H1 (cell line): ENCODE measurements around the gene YOD1. TPM values are rescaled to one million over a fixed set of nuclear protein-coding genes. Genes with fewer than 3 reads are reported as not detected.

Source experiments
- CTCF ChIA-PET: fragments of 300-600 bp; sonication (Branson Sonifier 250); formaldehyde crosslinking; loops from one replicate; lab custom pipeline; 2021; ENCODE audit not compliant: partially characterized antibody; lab: Charles Lee
- POLR2A ChIA-PET: fragments of 300-600 bp; sonication (Branson Sonifier 250); formaldehyde crosslinking; loops from one replicate; lab custom pipeline; 2021; ENCODE audit warnings: inconsistent platforms; ENCODE audit not compliant: partially characterized antibody; lab: Charles Lee
- DNase-seq, 2 experiments: peaks; one replicate each; pipeline versions ENCODE4 v3.0.0 to v3.0.0-alpha.2; 2010 to 2022; ENCODE audit warnings: low spot score in 2 of 2, low read depth in 1 of 2, mixed read lengths in 1 of 2
- FAIRE-seq: peaks from 2 replicates; lab custom pipeline; 2011; peaks lifted over from hg19 to GRCh38; lab: Jason Lieb, UNC
- H2AFZ ChIP-seq: 2 replicates; pipeline ENCODE4 v1.8.1; 2012; ENCODE audit warnings: low read length, inconsistent platforms
- H2AK5ac ChIP-seq: 2 replicates; pipeline ENCODE4 v1.6.1; 2013; ENCODE audit warnings: low read depth, low read length
- H2BK120ac ChIP-seq: replicated peaks from 2 replicates; pipeline ENCODE3; 2013; ENCODE audit warnings: low read depth, low read length, inconsistent platforms
- H2BK12ac ChIP-seq: 2 replicates; pipeline ENCODE4 v1.6.1; 2013; ENCODE audit warnings: low read depth, low read length
- H2BK15ac ChIP-seq: 2 replicates; pipeline ENCODE4 v1.6.1; 2013; ENCODE audit warnings: low read length
- H2BK20ac ChIP-seq: 2 replicates; pipeline ENCODE4 v1.6.1; 2013; ENCODE audit warnings: low read length
- H2BK5ac ChIP-seq: 2 replicates; pipeline ENCODE4 v1.6.1; 2013; ENCODE audit warnings: low read depth, low read length
- H3K14ac ChIP-seq: 2 replicates; pipeline ENCODE4 v1.6.1; 2013; ENCODE audit warnings: inconsistent platforms; ENCODE audit not compliant: insufficient read length
- H3K18ac ChIP-seq: 2 replicates; pipeline ENCODE4 v1.6.1; 2013; ENCODE audit warnings: low read length; ENCODE audit errors: extremely low read depth
- H3K23ac ChIP-seq: 2 replicates; pipeline ENCODE4 v1.6.1; 2013; ENCODE audit warnings: inconsistent platforms; ENCODE audit not compliant: insufficient read length
- H3K23me2 ChIP-seq: 2 replicates; pipeline ENCODE4 v1.6.1; 2013; ENCODE audit warnings: low read depth, low read length
- H3K27ac ChIP-seq: 2 replicates; pipeline ENCODE4 v1.6.1; 2011; ENCODE audit warnings: low read depth, low read length, inconsistent platforms
- H3K27me3 ChIP-seq, 4 experiments: replicated peaks in 1 of 4; 1 replicate in 1 of 4; 2 replicates in 3 of 4; pipeline versions ENCODE4 v1.6.1 to v1.8.1; 2011 to 2013; ENCODE audit warnings: low read length in 3 of 4, mild to moderate bottlenecking in 3 of 4, inconsistent platforms in 2 of 4, mixed read lengths in 2 of 4, moderate library complexity in 1 of 4; ENCODE audit not compliant: control insufficient read depth in 3 of 4, insufficient read depth in 3 of 4; ENCODE audit errors: extremely low read depth in 1 of 4
- H3K36me3 ChIP-seq, 4 experiments: 2 replicates each; pipeline versions ENCODE4 v1.6.1 to v1.8.1; 2011 to 2013; ENCODE audit warnings: mild to moderate bottlenecking in 4 of 4, low read length in 3 of 4, moderate library complexity in 2 of 4, control low read depth in 1 of 4, inconsistent platforms in 1 of 4; ENCODE audit not compliant: insufficient read depth in 4 of 4, control insufficient read depth in 2 of 4
- H3K4ac ChIP-seq: replicated peaks from 2 replicates; pipeline ENCODE3; 2013; ENCODE audit warnings: low read length, low read depth, mixed read lengths, inconsistent platforms; ENCODE audit not compliant: insufficient read length
- H3K4me1 ChIP-seq, 4 experiments: replicated peaks in 1 of 4; 1 replicate in 1 of 4; 2 replicates in 3 of 4; pipeline versions ENCODE4 v1.6.1 to v1.8.1; 2011 to 2013; ENCODE audit warnings: low read length in 3 of 4, inconsistent platforms in 2 of 4, mixed read lengths in 1 of 4; ENCODE audit not compliant: insufficient read depth in 4 of 4, control insufficient read depth in 3 of 4
- H3K4me2 ChIP-seq, 2 experiments: 2 replicates each; pipeline versions ENCODE4 v1.6.1 to v1.8.1; 2011 to 2013; ENCODE audit warnings: low read depth in 2 of 2, low read length in 2 of 2, control low read depth in 1 of 2, inconsistent platforms in 1 of 2, mild to moderate bottlenecking in 1 of 2; ENCODE audit not compliant: insufficient read depth in 1 of 2
- H3K4me3 ChIP-seq, 4 experiments: fragments of 200-600, 300-600 bp in 1 of 4; sonication (generic), shearing (Covaris generic), sonication (Bioruptor Twin) in 1 of 4; 2 replicates each; pipeline versions ENCODE4 v1.5.1 to v1.8.1; 2011 to 2016; ENCODE audit warnings: low read length in 4 of 4, low read depth in 3 of 4, control low read depth in 2 of 4, inconsistent platforms in 2 of 4, mild to moderate bottlenecking in 2 of 4, mixed read lengths in 1 of 4, moderate library complexity in 1 of 4; ENCODE audit not compliant: insufficient read depth in 2 of 4; ENCODE audit errors: extremely low read depth in 1 of 4
- H3K56ac ChIP-seq: replicated peaks from 2 replicates; pipeline ENCODE3; 2013; ENCODE audit warnings: low read depth, mild to moderate bottlenecking, mixed read lengths, low read length, inconsistent platforms; ENCODE audit not compliant: insufficient read length
- H3K79me1 ChIP-seq: 2 replicates; pipeline ENCODE4 v1.6.1; 2013; ENCODE audit warnings: low read depth, low read length, control low read depth
- H3K79me2 ChIP-seq, 2 experiments: 2 replicates each; pipeline versions ENCODE4 v1.6.1 to v1.8.1; 2012 to 2013; ENCODE audit warnings: low read length in 2 of 2, mild to moderate bottlenecking in 2 of 2, inconsistent platforms in 1 of 2; ENCODE audit not compliant: insufficient read depth in 2 of 2, control insufficient read depth in 1 of 2
- H3K9ac ChIP-seq, 4 experiments: replicated peaks in 1 of 4; 1 replicate in 1 of 4; 2 replicates in 3 of 4; pipeline versions ENCODE4 v1.6.1 to v1.8.1; 2011 to 2013; ENCODE audit warnings: low read depth in 3 of 4, low read length in 3 of 4, control low read depth in 2 of 4, mild to moderate bottlenecking in 2 of 4, moderate library complexity in 2 of 4, inconsistent platforms in 1 of 4; ENCODE audit errors: extremely low read depth in 1 of 4
- H3K9me3 ChIP-seq, 2 experiments: 2 replicates each; pipeline versions ENCODE4 v1.6.1 to v1.8.1; 2012 to 2013; ENCODE audit warnings: mild to moderate bottlenecking in 2 of 2, moderate library complexity in 2 of 2, control low read depth in 1 of 2, inconsistent platforms in 1 of 2, low read depth in 1 of 2, low read length in 1 of 2, mixed read lengths in 1 of 2; ENCODE audit not compliant: insufficient read depth in 2 of 2
- H4K20me1 ChIP-seq, 2 experiments: replicated peaks in 1 of 2; 2 replicates each; pipeline versions ENCODE3 to v1.8.1; 2011 to 2013; ENCODE audit warnings: inconsistent platforms in 2 of 2, low read length in 2 of 2, mild to moderate bottlenecking in 1 of 2; ENCODE audit not compliant: insufficient read depth in 2 of 2, control insufficient read depth in 1 of 2
- H4K5ac ChIP-seq: 2 replicates; pipeline ENCODE4 v1.6.1; 2013; ENCODE audit warnings: low read length, low read depth, mixed read lengths, inconsistent platforms; ENCODE audit not compliant: insufficient read length
- H4K8ac ChIP-seq: 2 replicates; pipeline ENCODE4 v1.8.0; 2013; ENCODE audit warnings: mild to moderate bottlenecking, moderate library complexity, low read length, inconsistent platforms; ENCODE audit not compliant: insufficient read depth; ENCODE audit errors: extremely low read depth
- H4K91ac ChIP-seq: replicated peaks from 2 replicates; pipeline ENCODE3; 2013; ENCODE audit warnings: low read length, mixed read lengths, inconsistent platforms; ENCODE audit not compliant: insufficient read length
- ASH2L ChIP-seq: fragments of 200-600, 300-600 bp; sonication (generic); IDR thresholded peaks from one replicate; pipeline ENCODE4 v1.7.1; 2017; ENCODE audit warnings: low read length
- EGR1 ChIP-seq: IDR thresholded peaks from 2 replicates; pipeline ENCODE4 v1.6.1; 2011; ENCODE audit warnings: low read depth, low read length, borderline replicate concordance
- GTF2F1 ChIP-seq: IDR thresholded peaks from 2 replicates; pipeline ENCODE4 v1.6.1; 2012; ENCODE audit warnings: low read depth, low read length, improper control_type of control experiment, borderline replicate concordance
- KDM5A ChIP-seq: fragments of 200-600 bp; IDR thresholded peaks from 2 replicates; pipeline ENCODE4 v1.7.1; 2012; ENCODE audit warnings: mild to moderate bottlenecking, low read length, inconsistent platforms, mixed read lengths
- RAD21 ChIP-seq, 2 experiments: IDR thresholded peaks in 1 of 2; conservative IDR thresholded peaks in 1 of 2; 2 replicates each; pipeline ENCODE4 v1.6.1; 2011; ENCODE audit warnings: low read depth in 2 of 2, low read length in 2 of 2, improper control_type of control experiment in 1 of 2, inconsistent platforms in 1 of 2, mild to moderate bottlenecking in 1 of 2, moderate library complexity in 1 of 2
- SP1 ChIP-seq: IDR thresholded peaks from 2 replicates; pipeline ENCODE4 v1.6.1; 2011; ENCODE audit warnings: low read depth, low read length
- TAF7 ChIP-seq: optimal IDR thresholded peaks from 2 replicates; pipeline ENCODE3; 2011; ENCODE audit warnings: low read depth, mild to moderate bottlenecking, inconsistent platforms, low read length, moderate library complexity, borderline replicate concordance
- USF2 ChIP-seq: IDR thresholded peaks from 2 replicates; pipeline ENCODE4 v1.6.1; 2011; ENCODE audit warnings: low read length, improper control_type of control experiment
- WGBS, 2 experiments: shearing (Covaris generic) in 1 of 2; methylation state at CpG; one replicate each; pipeline versions ENCODE4 v1.1.6 to v1.1.7; 2013 to 2015; ENCODE audit warnings: low lambda C conversion rate in 2 of 2, mixed read lengths in 2 of 2, inconsistent platforms in 1 of 2, low coverage in 1 of 2, missing lambda C conversion rate in 1 of 2; ENCODE audit not compliant: insufficient replicate concordance in 2 of 2, insufficient coverage in 1 of 2, insufficient read length in 1 of 2; ENCODE audit errors: extremely low coverage in 1 of 2, missing lambda C conversion rate in 1 of 2; 5-methylcytosine and 5-hydroxymethylcytosine counted together
- polyA plus RNA-seq, 7 experiments: library from polyadenylated mRNA; depleted of rRNA in 3 of 7; stranded (reverse) in 5 of 7; unstranded in 2 of 7; fragments of >200 nt in 5 of 7; fragments of 200-250 nt in 2 of 7; gene quantifications; 1 replicate in 5 of 7; 2 replicates in 1 of 7; 4 replicates in 1 of 7; pipeline versions ENCODE4 v1.2.1 to v1.2.3, GENCODE V29; 2011 to 2013; ENCODE audit warnings: missing spikeins in 2 of 7, mixed read lengths in 2 of 7
- total RNA-seq: library from RNA; stranded (reverse); fragmentation: NEBNext Ultra II Directional; extraction: Animal tissue kit (Norgen Biotek cat#: 25700); gene quantifications from 2 replicates; pipeline ENCODE4 v1.2.1, GENCODE V29; 2021

YOD1 gene
- total and polyA plus RNA-seq, 2 of the 8 experiments (the other 6 are each of a cell fraction or from before 2014, with no cell fraction given), result 1.9 to 11.8 TPM

- 92% methylated on average over 15 of the region's 15 CpGs; no CpG with 5 or more reads in 1 of the 2 experiments for WGBS, 2 experiments
- no peak overlapping the region for H3K4me2 ChIP-seq
- POLR2A ChIA-PET, result interaction anchor here (1.1 kb wide), 1 partner anchor 8 kb away, joined by 3 read pairs; no protein-coding TSS in a partner anchor
- H2BK12ac ChIP-seq, result no peak overlapping the region
- no peaks in the 10 kb centered on the region for H3K79me1 ChIP-seq
- no peak overlapping the region for H3K27ac ChIP-seq
- H3K79me2 ChIP-seq, result no peaks in the 10 kb centered on the region
- H2AFZ ChIP-seq, result no peak overlapping the region
- H3K56ac ChIP-seq, result no peak overlapping the region
- H3K4me3 ChIP-seq, result no peak overlapping the region
- CTCF ChIA-PET, result interaction anchor here (0.8 to 10.5 kb wide), 7 partner anchors 12 to 295 kb away, joined by 3 to 122 read pairs (median 3); partner anchors contain the start of gene YOD1
- no peak overlapping the region; the same call in 1 of the 2 replicates for H4K8ac ChIP-seq
- peaks cover 3 to 11% (median 5%) of the 10 kb centered on the region in 4 experiments; a peak in 6 of 7 replicates for H3K4me1 ChIP-seq
- no peak overlapping the region for H2BK5ac ChIP-seq
- H3K27me3 ChIP-seq, result no peaks in the 10 kb centered on the region
- no peak overlapping the region for H3K14ac ChIP-seq
- no peak overlapping the region for H2BK15ac ChIP-seq
- DNase-seq (no peak), FAIRE-seq (no peak)
- H4K5ac ChIP-seq, result no peak overlapping the region
- H3K23ac ChIP-seq, result no peak overlapping the region
- no peak overlapping the region for H2BK120ac ChIP-seq
- no peaks in the 10 kb centered on the region for H3K9me3 ChIP-seq
- no peaks in the 10 kb centered on the region for H3K23me2 ChIP-seq
- no peak overlapping the region for H3K9ac ChIP-seq
- H4K20me1 ChIP-seq, result no peaks in the 10 kb centered on the region
- H3K36me3 ChIP-seq, result peaks cover 0 to 2% (median 0%) of the 10 kb centered on the region in 4 experiments; a peak in 2 of 8 replicates
- no peak overlapping the region for H2BK20ac ChIP-seq
- H4K91ac ChIP-seq, result no peak overlapping the region
- H3K4ac ChIP-seq, result no peak overlapping the region
- H2AK5ac ChIP-seq, result no peak overlapping the region
- no peak overlapping the region for H3K18ac ChIP-seq
- TF ChIP-seq GTF2F1 (no peak), ASH2L (no peak), SP1 (no peak), EGR1 (no peak), KDM5A (no peak), TAF7 (no peak), RAD21 (IDR thresholded peaks at IDR 0.05 in 1 of 2, conservative IDR thresholded peaks at IDR 0.05 in 1 of 2; ENCODE audit: low read depth in 2 of 2, low read length in 2 of 2) (no peak), USF2 (no peak)
Observed at GRCh38 chr1:207021876-207022596, 29.0 kb downstream of the YOD1 start.
